Neural progenitor cell (in vitro differentiated cells): ENCODE measurements around the gene EYS. TPM values are rescaled to one million over a fixed set of nuclear protein-coding genes. Genes with fewer than 3 reads are reported as not detected.
"Not testable (repeated sequence)": the region's sequence is repeated elsewhere in the genome, so short reads cannot be mapped to it uniquely, and the experiment has no call there.

Experiments
- DNase-seq: peaks from one replicate; pipeline ENCODE4 v3.0.0-alpha.2; 2016; ENCODE audit warnings: low spot score
- H2AFZ ChIP-seq: fragments of 200-600 bp; sonication (generic); replicated peaks from 2 replicates; pipeline ENCODE4 v1.6.1; 2016; ENCODE audit warnings: antibody characterized with exemption
- H3F3A ChIP-seq: fragments of 200-600 bp; sonication (generic); 2 replicates; pipeline ENCODE4 v1.6.1; 2016; ENCODE audit warnings: antibody characterized with exemption, low read depth
- H3K27ac ChIP-seq: fragments of 200-600 bp; sonication (generic); 2 replicates; pipeline ENCODE4 v1.5.1; 2016; ENCODE audit warnings: mild to moderate bottlenecking
- H3K27me3 ChIP-seq: fragments of 200-600 bp; sonication (generic); 2 replicates; pipeline ENCODE4 v1.6.1; 2016; ENCODE audit warnings: mild to moderate bottlenecking, moderate library complexity
- H3K36me3 ChIP-seq: fragments of 200-600 bp; sonication (generic); 2 replicates; pipeline ENCODE4 v1.5.1; 2016
- H3K4me1 ChIP-seq: fragments of 200-600 bp; sonication (generic); 2 replicates; pipeline ENCODE4 v1.6.1; 2016; ENCODE audit warnings: mixed run types
- H3K4me2 ChIP-seq: fragments of 200-600 bp; sonication (generic); 2 replicates; pipeline ENCODE4 v1.6.1; 2016
- H3K4me3 ChIP-seq: fragments of 200-600 bp; sonication (generic); 2 replicates; pipeline ENCODE4 v1.5.1; 2016
- H3K79me2 ChIP-seq: fragments of 200-600 bp; sonication (generic); 2 replicates; pipeline ENCODE4 v1.6.1; 2016; ENCODE audit warnings: low read depth
- H3K9ac ChIP-seq: fragments of 200-600 bp; sonication (generic); 2 replicates; pipeline ENCODE4 v1.6.1; 2016
- H3K9me3 ChIP-seq: fragments of 200-600 bp; sonication (generic); 2 replicates; pipeline ENCODE4 v1.5.1; 2016; ENCODE audit warnings: low read depth
- H4K20me1 ChIP-seq: fragments of 200-600 bp; sonication (generic); 2 replicates; pipeline ENCODE4 v1.6.1; 2016; ENCODE audit warnings: low read depth
- H3K27ac Mint-ChIP-seq: 3 replicates; pipeline ENCODE4 v1.8.0; 2021; ENCODE audit warnings: mixed read lengths
- H3K27me3 Mint-ChIP-seq: 2 replicates; pipeline ENCODE4 v1.8.0; 2022; ENCODE audit warnings: low read depth, mild to moderate bottlenecking, inconsistent platforms, moderate library complexity, mixed read lengths; ENCODE audit not compliant: insufficient read depth
- H3K36me3 Mint-ChIP-seq: 3 replicates; pipeline ENCODE4 v1.8.0; 2021; ENCODE audit warnings: mixed read lengths
- H3K4me1 Mint-ChIP-seq: 3 replicates; pipeline ENCODE4 v1.8.0; 2021; ENCODE audit warnings: mixed read lengths
- H3K4me3 Mint-ChIP-seq: 3 replicates; pipeline ENCODE4 v1.8.0; 2021; ENCODE audit warnings: mild to moderate bottlenecking, moderate library complexity, mixed read lengths
- H3K9me3 Mint-ChIP-seq: 3 replicates; pipeline ENCODE4 v1.8.0; 2020; ENCODE audit warnings: mixed read lengths
- EZH2 ChIP-seq: fragments of 200-600 bp; sonication (generic); IDR thresholded peaks from 2 replicates; pipeline ENCODE4 v1.6.1; 2017; ENCODE audit warnings: antibody characterized with exemption, mild to moderate bottlenecking, moderate library complexity
- EZH2phosphoT487 ChIP-seq: fragments of 200-600 bp; sonication (generic); IDR thresholded peaks from 2 replicates; pipeline ENCODE4 v1.6.1; 2017; ENCODE audit warnings: antibody characterized with exemption
- total RNA-seq: library from RNA; depleted of rRNA; stranded (reverse); fragments of >200 nt; gene quantifications from 2 replicates; pipeline ENCODE4 v1.2.3, GENCODE V29; 2015; ENCODE audit warnings: low replicate concordance
- TF ChIP-seq, protein P1 (sequence below): fragments of 200-600 bp; sonication (generic); IDR thresholded peaks from 2 replicates; pipeline ENCODE4 v1.5.1; 2017; ENCODE audit warnings: antibody characterized with exemption, mild to moderate bottlenecking

Gene EYS
- total RNA-seq, 1 donor from 2014 or later: not detected

DNA sequence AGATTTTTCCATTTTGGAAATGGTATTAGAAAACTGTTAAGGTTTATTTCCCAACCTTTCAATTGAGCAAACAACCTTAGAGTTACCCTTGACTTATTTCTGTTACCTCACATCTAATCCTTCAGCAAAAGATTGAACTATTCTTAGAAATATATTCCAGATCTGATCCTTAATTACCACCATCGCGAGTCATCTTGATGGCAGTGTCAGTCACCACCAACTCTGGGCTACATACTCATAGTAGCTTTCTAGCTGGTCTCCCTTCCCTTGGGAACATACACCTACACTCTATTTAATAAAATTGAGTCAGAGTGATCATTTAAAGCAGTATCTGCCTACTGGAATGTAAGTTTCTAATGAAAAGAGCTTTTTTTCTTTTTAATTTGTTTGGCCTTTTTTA lies 308.2 kb downstream of the EYS start:
- Histone ChIP-seq H3K27ac (no peak overlapping the region), H3K4me2 (no peak overlapping the region), H3K36me3 (no peaks in the 10 kb centered on the region), H3K4me3 (no peak overlapping the region), H4K20me1 (no peaks in the 10 kb centered on the region), H3K27me3 (no peaks in the 10 kb centered on the region), H3F3A (no peaks in the 10 kb centered on the region), H3K4me1 (no peaks in the 10 kb centered on the region), H2AFZ (no peak overlapping the region), H3K79me2 (no peaks in the 10 kb centered on the region), H3K9ac (no peak overlapping the region), H3K9me3 (no peaks in the 10 kb centered on the region)
- no peak overlapping the region for H3K27ac Mint-ChIP-seq
- H3K4me3 Mint-ChIP-seq: no peak overlapping the region
- no peak for DNase-seq
- H3K36me3 Mint-ChIP-seq: no peaks in the 10 kb centered on the region
- H3K9me3 Mint-ChIP-seq: peaks cover 3% of the 10 kb centered on the region
- H3K4me1 Mint-ChIP-seq: no peaks in the 10 kb centered on the region
- H3K27me3 Mint-ChIP-seq: no peaks in the 10 kb centered on the region
- TF ChIP-seq, protein P1, sequence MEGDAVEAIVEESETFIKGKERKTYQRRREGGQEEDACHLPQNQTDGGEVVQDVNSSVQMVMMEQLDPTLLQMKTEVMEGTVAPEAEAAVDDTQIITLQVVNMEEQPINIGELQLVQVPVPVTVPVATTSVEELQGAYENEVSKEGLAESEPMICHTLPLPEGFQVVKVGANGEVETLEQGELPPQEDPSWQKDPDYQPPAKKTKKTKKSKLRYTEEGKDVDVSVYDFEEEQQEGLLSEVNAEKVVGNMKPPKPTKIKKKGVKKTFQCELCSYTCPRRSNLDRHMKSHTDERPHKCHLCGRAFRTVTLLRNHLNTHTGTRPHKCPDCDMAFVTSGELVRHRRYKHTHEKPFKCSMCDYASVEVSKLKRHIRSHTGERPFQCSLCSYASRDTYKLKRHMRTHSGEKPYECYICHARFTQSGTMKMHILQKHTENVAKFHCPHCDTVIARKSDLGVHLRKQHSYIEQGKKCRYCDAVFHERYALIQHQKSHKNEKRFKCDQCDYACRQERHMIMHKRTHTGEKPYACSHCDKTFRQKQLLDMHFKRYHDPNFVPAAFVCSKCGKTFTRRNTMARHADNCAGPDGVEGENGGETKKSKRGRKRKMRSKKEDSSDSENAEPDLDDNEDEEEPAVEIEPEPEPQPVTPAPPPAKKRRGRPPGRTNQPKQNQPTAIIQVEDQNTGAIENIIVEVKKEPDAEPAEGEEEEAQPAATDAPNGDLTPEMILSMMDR: no peak
- TF ChIP-seq EZH2: no peak

DNA sequence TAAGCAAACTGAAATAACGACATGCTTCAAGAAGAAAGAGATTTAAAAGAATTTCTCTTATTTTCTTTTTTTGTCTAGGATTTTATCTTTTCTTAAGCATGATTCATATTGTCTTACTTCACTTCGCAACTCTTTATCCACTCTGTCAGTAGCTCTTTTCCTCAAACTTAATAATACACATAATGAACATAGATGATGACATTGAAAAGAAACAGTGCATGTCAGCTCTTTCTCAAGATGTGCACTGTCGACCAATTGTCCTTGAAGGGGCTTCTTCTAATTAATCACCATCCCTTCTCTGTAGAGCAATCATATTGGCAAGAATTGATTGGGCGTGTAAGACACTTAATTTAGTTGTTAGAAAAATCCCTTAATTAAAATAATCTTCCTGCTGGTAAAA lies 356.5 kb downstream of the EYS start:
- H3K27me3 Mint-ChIP-seq: peaks cover 3% of the 10 kb centered on the region
- no peak overlapping the region for H3K27ac Mint-ChIP-seq
- H3K4me2 ChIP-seq: no peak overlapping the region
- no peak overlapping the region for H3K4me3 ChIP-seq
- no peaks in the 10 kb centered on the region for H3K9me3 Mint-ChIP-seq
- H3K4me3 Mint-ChIP-seq: no peak overlapping the region
- H3K27me3 ChIP-seq: no peaks in the 10 kb centered on the region
- H3K27ac ChIP-seq: no peak overlapping the region
- no peaks in the 10 kb centered on the region for H4K20me1 ChIP-seq
- no peak for DNase-seq
- H3K4me1 ChIP-seq: no peaks in the 10 kb centered on the region
- H3F3A ChIP-seq: no peaks in the 10 kb centered on the region
- H3K9ac ChIP-seq: no peak overlapping the region
- no peaks in the 10 kb centered on the region for H3K9me3 ChIP-seq
- no peaks in the 10 kb centered on the region for H3K36me3 ChIP-seq
- H3K36me3 Mint-ChIP-seq: no peaks in the 10 kb centered on the region
- H3K4me1 Mint-ChIP-seq: no peaks in the 10 kb centered on the region
- TF ChIP-seq, protein P1: no peak
- TF ChIP-seq EZH2phosphoT487 (no peak), EZH2 (no peak)
- H2AFZ ChIP-seq: no peak overlapping the region
- no peaks in the 10 kb centered on the region for H3K79me2 ChIP-seq

DNA sequence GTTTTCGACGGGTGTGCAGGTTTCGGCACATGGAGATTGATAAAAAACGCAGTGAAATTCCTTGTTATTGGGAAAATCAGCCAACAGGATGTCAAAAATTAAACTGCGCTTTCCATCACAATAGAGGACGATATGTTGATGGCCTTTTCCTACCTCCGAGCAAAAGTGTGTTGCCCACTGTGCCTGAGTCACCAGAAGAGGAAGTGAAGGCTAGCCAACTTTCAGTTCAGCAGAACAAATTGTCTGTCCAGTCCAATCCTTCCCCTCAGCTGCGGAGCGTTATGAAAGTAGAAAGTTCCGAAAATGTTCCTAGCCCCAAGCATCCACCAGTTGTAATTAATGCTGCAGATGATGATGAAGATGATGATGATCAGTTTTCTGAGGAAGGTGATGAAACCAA lies 404.4 kb downstream of the EYS start:
- not testable (repeated sequence) for DNase-seq, H3K4me3 ChIP-seq, H3K79me2 ChIP-seq, H4K20me1 ChIP-seq, H3K36me3 ChIP-seq, H3K27me3 Mint-ChIP-seq, H3K4me1 ChIP-seq, H3K4me3 Mint-ChIP-seq, H3K4me2 ChIP-seq, H2AFZ ChIP-seq, H3K9ac ChIP-seq, H3K27me3 ChIP-seq, H3K4me1 Mint-ChIP-seq, H3K27ac ChIP-seq, H3K27ac Mint-ChIP-seq, H3K36me3 Mint-ChIP-seq, H3K9me3 Mint-ChIP-seq, H3F3A ChIP-seq, H3K9me3 ChIP-seq

DNA sequence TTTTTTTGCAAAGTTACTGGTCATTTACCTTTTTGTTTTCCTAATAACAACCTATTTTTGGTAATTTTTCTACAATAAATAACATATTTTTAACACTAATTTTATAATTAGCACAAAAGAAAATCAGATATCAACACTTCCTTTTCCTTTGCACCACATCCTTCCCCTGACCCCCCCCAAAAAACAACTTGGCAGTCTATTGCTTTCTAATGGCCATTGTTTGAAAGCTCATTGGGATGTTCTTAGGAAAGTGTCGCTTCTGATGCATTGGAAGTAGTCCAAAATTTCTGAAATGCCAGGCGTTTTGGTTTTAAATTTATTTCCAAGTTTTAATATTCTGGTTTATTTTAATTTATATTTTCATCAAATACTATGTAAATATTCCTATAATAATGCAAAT lies 407.8 kb downstream of the EYS start:
- H3K4me2 ChIP-seq: no peak overlapping the region
- no peak overlapping the region for H2AFZ ChIP-seq
- Mint-ChIP-seq H3K27me3 (no peaks in the 10 kb centered on the region), H3K36me3 (no peaks in the 10 kb centered on the region), H3K27ac (no peak overlapping the region), H3K4me1 (no peaks in the 10 kb centered on the region), H3K9me3 (no peaks in the 10 kb centered on the region), H3K4me3 (no peak overlapping the region)
- no peaks in the 10 kb centered on the region for H3K79me2 ChIP-seq
- no peak overlapping the region for H3K4me3 ChIP-seq
- H3K27me3 ChIP-seq: no peaks in the 10 kb centered on the region
- H4K20me1 ChIP-seq: no peaks in the 10 kb centered on the region
- no peaks in the 10 kb centered on the region for H3F3A ChIP-seq
- no peaks in the 10 kb centered on the region for H3K9me3 ChIP-seq
- H3K4me1 ChIP-seq: no peaks in the 10 kb centered on the region
- TF ChIP-seq EZH2 (no peak), EZH2phosphoT487 (no peak)
- TF ChIP-seq, protein P1: no peak
- no peak for DNase-seq
- H3K36me3 ChIP-seq: no peaks in the 10 kb centered on the region
- no peak overlapping the region for H3K27ac ChIP-seq
- H3K9ac ChIP-seq: no peak overlapping the region
